Measurements from ENCODE around the gene NUP50.

NUP50 gene

DNA sequence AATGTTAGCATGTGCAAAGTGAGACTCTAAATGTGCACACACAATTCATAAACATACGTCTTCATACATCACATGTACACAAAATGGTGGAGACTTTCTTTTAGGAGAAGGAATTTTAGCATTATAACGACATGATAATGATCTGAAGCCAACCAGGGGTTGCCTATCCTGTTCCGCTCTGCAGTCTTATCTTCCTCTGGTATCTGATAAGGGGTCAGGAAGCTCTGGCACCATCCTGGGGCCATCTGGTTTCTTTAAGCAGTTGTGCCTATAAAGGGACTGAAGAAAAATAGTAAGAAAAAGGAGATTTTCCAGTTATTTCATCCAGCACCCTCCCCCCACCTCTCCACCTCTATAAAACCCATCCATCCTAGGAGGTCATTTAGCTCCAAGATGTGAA is 5.8 kb upstream of the NUP50 start:
- peaks cover 28% of the 10 kb centered on the region for H3K4me1 ChIP-seq (ENCODE audit: insufficient read depth, poor library complexity, severe bottlenecking)
- no peak for DNase-seq (ENCODE audit: low spot score)
- TF ChIP-seq, protein P1, sequence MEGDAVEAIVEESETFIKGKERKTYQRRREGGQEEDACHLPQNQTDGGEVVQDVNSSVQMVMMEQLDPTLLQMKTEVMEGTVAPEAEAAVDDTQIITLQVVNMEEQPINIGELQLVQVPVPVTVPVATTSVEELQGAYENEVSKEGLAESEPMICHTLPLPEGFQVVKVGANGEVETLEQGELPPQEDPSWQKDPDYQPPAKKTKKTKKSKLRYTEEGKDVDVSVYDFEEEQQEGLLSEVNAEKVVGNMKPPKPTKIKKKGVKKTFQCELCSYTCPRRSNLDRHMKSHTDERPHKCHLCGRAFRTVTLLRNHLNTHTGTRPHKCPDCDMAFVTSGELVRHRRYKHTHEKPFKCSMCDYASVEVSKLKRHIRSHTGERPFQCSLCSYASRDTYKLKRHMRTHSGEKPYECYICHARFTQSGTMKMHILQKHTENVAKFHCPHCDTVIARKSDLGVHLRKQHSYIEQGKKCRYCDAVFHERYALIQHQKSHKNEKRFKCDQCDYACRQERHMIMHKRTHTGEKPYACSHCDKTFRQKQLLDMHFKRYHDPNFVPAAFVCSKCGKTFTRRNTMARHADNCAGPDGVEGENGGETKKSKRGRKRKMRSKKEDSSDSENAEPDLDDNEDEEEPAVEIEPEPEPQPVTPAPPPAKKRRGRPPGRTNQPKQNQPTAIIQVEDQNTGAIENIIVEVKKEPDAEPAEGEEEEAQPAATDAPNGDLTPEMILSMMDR (IDR thresholded peaks at IDR 0.05; ENCODE audit: poor library complexity, severe bottlenecking), result no peak
- no peaks in the 10 kb centered on the region for H3K9me3 ChIP-seq (ENCODE audit: severe bottlenecking)
- H3K27ac ChIP-seq (ENCODE audit: poor library complexity, severe bottlenecking), result no peak overlapping the region
- H3K36me3 ChIP-seq (ENCODE audit: low read depth), result peaks cover 35% of the 10 kb centered on the region
- H3K4me3 ChIP-seq (ENCODE audit: severe bottlenecking), result no peak overlapping the region
- H3K27me3 ChIP-seq (ENCODE audit: insufficient read depth, poor library complexity, severe bottlenecking), result no peaks in the 10 kb centered on the region
- ATAC-seq (ENCODE audit: low read depth), result no peak

- Histone ChIP-seq H3K27ac (ENCODE audit: poor library complexity, severe bottlenecking) (peak overlapping the region; percentile 95), H3K36me3 (ENCODE audit: low read depth) (peaks cover 32% of the 10 kb centered on the region), H3K4me3 (ENCODE audit: severe bottlenecking) (no peak overlapping the region), H3K27me3 (ENCODE audit: insufficient read depth, poor library complexity, severe bottlenecking) (no peaks in the 10 kb centered on the region), H3K4me1 (ENCODE audit: insufficient read depth, poor library complexity, severe bottlenecking) (peaks cover 28% of the 10 kb centered on the region), H3K9me3 (ENCODE audit: severe bottlenecking) (no peaks in the 10 kb centered on the region)
- DNase-seq (ENCODE audit: low spot score) (no peak), ATAC-seq (ENCODE audit: low read depth) (peak; percentile 9; the same call in 1 of the 3 replicates)
- TF ChIP-seq, protein P1 (IDR thresholded peaks at IDR 0.05; ENCODE audit: poor library complexity, severe bottlenecking), result no peak
Measured at GRCh38 chr22:45159652-45160462, 3.9 kb upstream of the NUP50 start.

DNA sequence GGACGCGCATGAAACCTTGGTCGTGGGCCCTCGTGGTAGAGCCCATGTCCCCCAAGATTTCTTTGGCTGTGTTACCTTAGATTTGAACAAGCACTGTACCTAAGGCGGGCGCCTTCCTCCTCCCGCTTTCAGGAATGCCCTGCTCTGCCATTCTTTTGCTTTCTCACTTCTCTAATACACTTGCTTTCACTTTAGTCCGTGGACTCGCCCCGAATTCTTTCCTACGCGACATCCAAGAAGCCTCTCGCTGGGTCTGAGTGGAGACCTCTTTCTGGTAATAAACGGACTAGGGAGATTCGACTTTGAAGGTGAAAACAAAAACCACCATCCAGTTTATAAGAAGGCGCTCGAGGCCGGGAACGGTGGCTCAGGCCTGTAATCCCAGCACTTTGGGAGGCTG is 1.2 kb upstream of the NUP50 start:
- H3K36me3 ChIP-seq (ENCODE audit: low read depth), result peaks cover 43% of the 10 kb centered on the region
- no peak for DNase-seq (ENCODE audit: low spot score)
- no peaks in the 10 kb centered on the region for H3K27me3 ChIP-seq (ENCODE audit: insufficient read depth, poor library complexity, severe bottlenecking)

GRCh38 chr22:45163099-45163450 is 650 bp upstream of the NUP50 start:
- TF ChIP-seq, protein P1 (IDR thresholded peaks at IDR 0.05; ENCODE audit: poor library complexity, severe bottlenecking), result no peak
- no peaks in the 10 kb centered on the region for H3K27me3 ChIP-seq (ENCODE audit: insufficient read depth, poor library complexity, severe bottlenecking)
- H3K4me1 ChIP-seq (ENCODE audit: insufficient read depth, poor library complexity, severe bottlenecking), result peaks cover 42% of the 10 kb centered on the region
- no peaks in the 10 kb centered on the region for H3K9me3 ChIP-seq (ENCODE audit: severe bottlenecking)
- H3K36me3 ChIP-seq (ENCODE audit: low read depth), result peaks cover 43% of the 10 kb centered on the region
- H3K4me3 ChIP-seq (ENCODE audit: severe bottlenecking), result peak overlapping the region; percentile 78
- DNase-seq (ENCODE audit: low spot score) (no peak), ATAC-seq (ENCODE audit: low read depth) (peak; percentile 17)
- peak overlapping the region; percentile 95 for H3K27ac ChIP-seq (ENCODE audit: poor library complexity, severe bottlenecking)

More for the DNA sequence above, 1.2 kb upstream of the NUP50 start:
- TF ChIP-seq, protein P1 (IDR thresholded peaks at IDR 0.05; ENCODE audit: poor library complexity, severe bottlenecking), result no peak
- peak overlapping the region; percentile 95 for H3K27ac ChIP-seq (ENCODE audit: poor library complexity, severe bottlenecking)
- peak overlapping the region; percentile 78 for H3K4me3 ChIP-seq (ENCODE audit: severe bottlenecking)
- H3K4me1 ChIP-seq (ENCODE audit: insufficient read depth, poor library complexity, severe bottlenecking), result peaks cover 42% of the 10 kb centered on the region
- H3K9me3 ChIP-seq (ENCODE audit: severe bottlenecking), result no peaks in the 10 kb centered on the region
- ATAC-seq (ENCODE audit: low read depth), result no peak
